Astrocyte of the spinal cord (primary cell): Measurements from ENCODE around the gene CD40.

Experiments
- DNase-seq: peaks from one replicate; pipeline ENCODE4 v3.0.0; 2011; ENCODE audit warnings: low read depth, low spot score
- H3K4me3 ChIP-seq: 2 replicates; pipeline ENCODE4 v1.5.1; 2011; ENCODE audit warnings: low read depth, mild to moderate bottlenecking, low read length, moderate library complexity
- CTCF ChIP-seq: IDR thresholded peaks from 2 replicates; pipeline ENCODE4 v1.5.1; 2012; ENCODE audit warnings: low read depth, mild to moderate bottlenecking, low read length, inconsistent platforms
- in situ Hi-C: cut with HindIII; loops from 2 replicates; pipeline ENCODE4 v1.10.0; 2017; ENCODE audit warnings: low sequenced_read_pairs

Gene CD40

GRCh38 chr20:46168438-46168837, 50.3 kb downstream of the CD40 start:
- TF ChIP-seq CTCF: no peak
- no peak overlapping the region for H3K4me3 ChIP-seq
- in situ Hi-C loops: no loop called here
- no peak for DNase-seq

- H3K4me3 ChIP-seq: no peak overlapping the region
- DNase-seq: no peak
- no peak for TF ChIP-seq CTCF
- in situ Hi-C loops: no loop called here
These were observed 51.4 kb downstream of the CD40 start for GRCh38 chr20:46169245-46170171.

GRCh38 chr20:46171476-46171875, 53.4 kb downstream of the CD40 start:
- no peak for TF ChIP-seq CTCF
- H3K4me3 ChIP-seq: no peak overlapping the region
- in situ Hi-C loops: no loop called here

GRCh38 chr20:46171909-46172308, 53.8 kb downstream of the CD40 start:
- in situ Hi-C loops: no loop called here
- no peak for TF ChIP-seq CTCF
- no peak for DNase-seq

More at GRCh38 chr20:46171476-46171875, 53.4 kb downstream of the CD40 start:
- no peak for DNase-seq

GRCh38 chr20:46172455-46172854, 54.3 kb downstream of the CD40 start:
- H3K4me3 ChIP-seq: no peak overlapping the region
- TF ChIP-seq CTCF: no peak
- no peak for DNase-seq
- in situ Hi-C loops: no loop called here

More at GRCh38 chr20:46171909-46172308, 53.8 kb downstream of the CD40 start:
- no peak overlapping the region for H3K4me3 ChIP-seq

GRCh38 chr20:46172961-46173536, 54.9 kb downstream of the CD40 start:
- in situ Hi-C loops: no loop called here
- H3K4me3 ChIP-seq: no peak overlapping the region
- no peak for DNase-seq

More at GRCh38 chr20:46172961-46173536, 54.9 kb downstream of the CD40 start:
- TF ChIP-seq CTCF: no peak
